Measurements from ENCODE around the gene ZNF512B. TPM values are rescaled to one million over a fixed set of nuclear protein-coding genes. Genes with fewer than 3 reads are reported as not detected.

The ZNF512B gene
- total and polyA plus RNA-seq, 4 donors, result 1.8 to 11.8 (median 9.8) TPM

GRCh38 chr20:63911176-63911575 lies 58.6 kb downstream of the ZNF512B start:
- Histone ChIP-seq H3K27me3 (ENCODE audit: control insufficient read depth in 4 of 4, insufficient read depth in 4 of 4, low read length in 3 of 4) (no peaks in the 10 kb centered on the region), H3K9ac (ENCODE audit: low read depth in 1 of 2, low read length in 2 of 2) (no peak overlapping the region), H3K4me3 (ENCODE audit: low read depth in 1 of 3, low read length in 3 of 3) (no peak overlapping the region), H3K9me3 (ENCODE audit: control insufficient read depth in 4 of 4, low read length in 3 of 4) (no peaks in the 10 kb centered on the region), H3K36me3 (ENCODE audit: control insufficient read depth in 4 of 4, insufficient read depth in 3 of 4, low read depth in 1 of 4, low read length in 3 of 4) (no peaks in the 10 kb centered on the region), H3K27ac (ENCODE audit: low read depth in 1 of 2, low read length in 2 of 2) (no peak overlapping the region), H3K4me1 (ENCODE audit: control insufficient read depth in 4 of 4, insufficient read depth in 4 of 4, low read length in 3 of 4) (peaks cover 0 to 9% (median 5%) of the 10 kb centered on the region in 4 donors)
- 68% methylated on average over 12 of the region's 12 CpGs for WGBS
- DNase-seq (ENCODE audit: low spot score), result no peak
- no peak for TF ChIP-seq REST (IDR thresholded peaks at IDR 0.05)

- Histone ChIP-seq H3K9me3 (ENCODE audit: control insufficient read depth in 4 of 4, low read length in 3 of 4) (no peaks in the 10 kb centered on the region), H3K4me3 (ENCODE audit: low read depth in 1 of 3, low read length in 3 of 3) (no peak overlapping the region), H3K27me3 (ENCODE audit: control insufficient read depth in 4 of 4, insufficient read depth in 4 of 4, low read length in 3 of 4) (no peaks in the 10 kb centered on the region), H3K36me3 (ENCODE audit: control insufficient read depth in 4 of 4, insufficient read depth in 3 of 4, low read depth in 1 of 4, low read length in 3 of 4) (no peaks in the 10 kb centered on the region), H3K4me1 (ENCODE audit: control insufficient read depth in 4 of 4, insufficient read depth in 4 of 4, low read length in 3 of 4) (peaks cover 3 to 12% (median 5%) of the 10 kb centered on the region in 4 donors), H3K9ac (ENCODE audit: low read depth in 1 of 2, low read length in 2 of 2) (no peak overlapping the region), H3K27ac (ENCODE audit: low read depth in 1 of 2, low read length in 2 of 2) (no peak overlapping the region)
- no peak for DNase-seq (ENCODE audit: low spot score)
- 69% methylated on average over 16 of the region's 16 CpGs for WGBS
- TF ChIP-seq REST (IDR thresholded peaks at IDR 0.05) (no peak), HNF4A (conservative IDR thresholded peaks at IDR 0.05) (peak; percentile 19 to 44), SP1 (IDR thresholded peaks at IDR 0.05) (peak; percentile 13), MAX (IDR thresholded peaks at IDR 0.05) (no peak), TAF1 (conservative IDR thresholded peaks at IDR 0.05) (no peak), ATF3 (IDR thresholded peaks at IDR 0.05) (no peak), NR2F2 (IDR thresholded peaks at IDR 0.05) (no peak), JUND (IDR thresholded peaks at IDR 0.05) (no peak), RAD21 (IDR thresholded peaks at IDR 0.05) (no peak)
Observed at GRCh38 chr20:63908008-63908682, 61.6 kb downstream of the ZNF512B start.

Small RNA genes lying within 50 kb of the gene (small RNA-seq; reads per million reads assigned to genes)
- gene MIR647 (not detected), gene MIR941-2 (not detected), gene MIR941-4 (not detected), gene MIR941-5 (not detected), gene RNU1-134P (not detected)

Other genes starting within 250 kb of the ZNF512B start
- gene LIME1, start 233.3 kb downstream of the ZNF512B start, total RNA-seq, result 10 to 100 TPM; 21.2 to 50.4 TPM
- gene LIME1, start 233.3 kb downstream of the ZNF512B start, polyA plus RNA-seq, result 10 to 100 TPM; 52.8 to 69.0 TPM
- gene SLC2A4RG, start 230.2 kb downstream of the ZNF512B start, total RNA-seq, result 10 to 100 TPM; 22.2 to 27.9 TPM
- 10 to 100 TPM; 31.0 to 39.7 TPM for gene SLC2A4RG, start 230.2 kb downstream of the ZNF512B start, polyA plus RNA-seq
- gene ZBTB46, start 138.7 kb downstream of the ZNF512B start, total RNA-seq, result 10 to 100 TPM in 1 of 2 donors, 1 to 10 TPM in 1; 8.2 to 12.1 TPM
- 1 to 10 TPM in 1 of 2 donors, under 1 TPM in 1; 0.79 to 1.2 TPM for gene ZBTB46, start 138.7 kb downstream of the ZNF512B start, polyA plus RNA-seq
- gene ABHD16B, start 108.4 kb downstream of the ZNF512B start, total RNA-seq, result not detected
- under 1 TPM in 1 of 2 donors, not detected in 1; 0.10 TPM for gene ABHD16B, start 108.4 kb downstream of the ZNF512B start, polyA plus RNA-seq
- gene TPD52L2, start 104.7 kb downstream of the ZNF512B start, total RNA-seq, result 10 to 100 TPM; 25.3 to 31.2 TPM
- gene TPD52L2, start 104.7 kb downstream of the ZNF512B start, polyA plus RNA-seq, result 10 to 100 TPM; 12.3 to 33.0 TPM
- gene DNAJC5, start 74.8 kb downstream of the ZNF512B start, total RNA-seq, result 10 to 100 TPM; 22.4 to 28.6 TPM
- gene DNAJC5, start 74.8 kb downstream of the ZNF512B start, polyA plus RNA-seq, result 10 to 100 TPM in 1 of 2 donors, 1 to 10 TPM in 1; 8.2 to 15.0 TPM
- gene UCKL1, start 13.5 kb downstream of the ZNF512B start, total RNA-seq, result 10 to 100 TPM; 16.4 to 20.4 TPM
- 10 to 100 TPM; 16.4 to 20.1 TPM for gene UCKL1, start 13.5 kb downstream of the ZNF512B start, polyA plus RNA-seq
- 1 to 10 TPM; 1.4 to 2.8 TPM for gene SAMD10, start 9.7 kb upstream of the ZNF512B start, total RNA-seq
- gene SAMD10, start 9.7 kb upstream of the ZNF512B start, polyA plus RNA-seq, result 1 to 10 TPM in 1 of 2 donors, under 1 TPM in 1; 0.74 to 3.4 TPM
- 10 to 100 TPM; 24.2 to 24.9 TPM for gene PRPF6, start 11.2 kb upstream of the ZNF512B start, total RNA-seq
- gene PRPF6, start 11.2 kb upstream of the ZNF512B start, polyA plus RNA-seq, result 10 to 100 TPM; 16.3 to 22.0 TPM
- under 1 TPM; 0.14 to 0.59 TPM for gene C20orf204, start 66.3 kb upstream of the ZNF512B start, total RNA-seq
- gene C20orf204, start 66.3 kb upstream of the ZNF512B start, polyA plus RNA-seq, result under 1 TPM; 0.07 to 0.10 TPM
- 1 to 10 TPM; 2.1 to 3.1 TPM for gene SOX18, start 79.7 kb upstream of the ZNF512B start, total RNA-seq
- 1 to 10 TPM; 1.1 to 5.8 TPM for gene SOX18, start 79.7 kb upstream of the ZNF512B start, polyA plus RNA-seq
- gene TCEA2, start 93.3 kb upstream of the ZNF512B start, total RNA-seq, result 1 to 10 TPM; 4.6 to 6.4 TPM
- 10 to 100 TPM; 17.2 to 22.6 TPM for gene TCEA2, start 93.3 kb upstream of the ZNF512B start, polyA plus RNA-seq
- gene RGS19, start 109.6 kb upstream of the ZNF512B start, total RNA-seq, result 10 to 100 TPM in 1 of 2 donors, 1 to 10 TPM in 1; 6.7 to 12.9 TPM
- gene RGS19, start 109.6 kb upstream of the ZNF512B start, polyA plus RNA-seq, result 1 to 10 TPM; 4.9 to 5.9 TPM
- under 1 TPM; 0.42 to 0.79 TPM for gene OPRL1, start 110.2 kb upstream of the ZNF512B start, total RNA-seq
- under 1 TPM; 0.04 to 0.28 TPM for gene OPRL1, start 110.2 kb upstream of the ZNF512B start, polyA plus RNA-seq
- not detected for gene LKAAEAR1, start 114.5 kb upstream of the ZNF512B start, total RNA-seq
- under 1 TPM in 1 of 2 donors, not detected in 1; 0.08 TPM for gene LKAAEAR1, start 114.5 kb upstream of the ZNF512B start, polyA plus RNA-seq
- gene NPBWR2, start 137.6 kb upstream of the ZNF512B start, total RNA-seq, result not detected
- not detected for gene NPBWR2, start 137.6 kb upstream of the ZNF512B start, polyA plus RNA-seq
- gene MYT1, start 194.5 kb upstream of the ZNF512B start, total RNA-seq, result 1 to 10 TPM in 1 of 2 donors, under 1 TPM in 1; under 0.01 to 6.5 TPM
- gene MYT1, start 194.5 kb upstream of the ZNF512B start, polyA plus RNA-seq, result under 1 TPM; 0.05 to 0.11 TPM